Heart left ventricle (tissue), 13 donors: Measurements from ENCODE around the gene BRWD1.

Source experiments
- CTCF ChIP-seq, 12 donors: fragments of 200-600 bp; sonication (generic) in 4 of 12; IDR thresholded peaks; one replicate each; pipeline versions ENCODE4 v1.5.0 to v1.8.0; 2018 to 2022; ENCODE audit warnings: antibody characterized with exemption in 12 of 12, mild to moderate bottlenecking in 5 of 12
- POLR2A ChIP-seq, 2 donors: fragments of 450-650 bp; IDR thresholded peaks; one replicate each; pipeline ENCODE4 v1.6.1; 2017; ENCODE audit warnings: antibody characterized with exemption in 2 of 2, mild to moderate bottlenecking in 2 of 2, moderate library complexity in 2 of 2
- donor health status: ischemic (EF 13 %, LVEDD 7.1; RV severe dilation, severe dysfunction).
- donor health status: DM: no; HTN: yes; CAD: no.
- donor health status: DM: no; HTN: no; CAD: no.
- donor health status: ischemic (EF 25% LVEDD 6.9; RV normal size, moderate dysfunction).
- donor health status: ischemic (EF 25% LVEDD 5.7; RV mildly dilated, moderate dysfunction).
- donor health status: ischemic (EF 35%, LVEDD 5.7; RV mildly dilated, moderate dysfunction).
- donor health status: nonischemic (EF 11% LVEDD 7.7; RV severe dilation, severe dysfunction).
- donor health status: DM: yes; HTN: yes; CAD: no.
- donor health status: PGD.
- donor health status: ischemic (EF 29% LVEDD 5.4; RV normal size, mild dysfunction).
- donor health status: nonischemic (EF 23%, LVEDD 6.1; RV moderate dilation, normal function).

DNA sequence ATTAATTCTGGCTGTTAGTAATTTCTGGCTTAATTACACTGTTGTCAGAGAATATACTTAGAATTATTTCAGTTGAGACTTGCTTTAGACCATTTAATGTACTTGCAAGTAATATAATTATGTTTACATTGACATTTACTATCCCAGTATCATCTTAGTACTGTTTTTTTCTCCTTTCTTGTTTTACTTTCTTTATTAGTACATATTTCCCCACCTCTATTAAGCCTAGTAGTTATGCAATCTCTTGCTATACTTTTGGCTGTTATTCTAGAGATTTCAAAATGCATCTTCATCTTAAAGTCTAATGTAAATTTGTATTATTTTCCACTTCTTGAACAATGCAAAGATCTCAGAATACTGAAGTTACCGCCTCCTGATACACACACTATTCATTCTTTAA, 24.4 kb downstream of the BRWD1 start:
- TF ChIP-seq CTCF (IDR thresholded peaks at IDR 0.05) (no peak), POLR2A (IDR thresholded peaks at IDR 0.05) (no peak)
